ENCODE results near the gene NVL.

The NVL gene

GRCh38 chr1:224199679-224200078 lies 130.3 kb downstream of the NVL start:
- ChIA-PET POLR2A (no interaction called here), CTCF (no interaction called here)
- no peak overlapping the region for H3K4me3 ChIP-seq (ENCODE audit: low read depth, low read length)
- TF ChIP-seq CTCF (IDR thresholded peaks at IDR 0.05; ENCODE audit: insufficient read depth, low read length, missing control alignments): no peak
- no peak for DNase-seq (ENCODE audit: low read depth, low spot score)

- no peak for TF ChIP-seq CTCF (IDR thresholded peaks at IDR 0.05; ENCODE audit: insufficient read depth, low read length, missing control alignments)
- POLR2A ChIA-PET: no interaction called here
- CTCF ChIA-PET: interaction anchor here (1.5 kb wide), 1 partner anchor 30 kb away, joined by 4 read pairs; no protein-coding TSS in a partner anchor
Measured at GRCh38 chr1:224198572-224198971, 131.4 kb downstream of the NVL start.

GRCh38 chr1:224196813-224197600 lies 133.0 kb downstream of the NVL start:
- POLR2A ChIA-PET: no interaction called here
- CTCF ChIA-PET: interaction anchor here (1.5 kb wide), 1 partner anchor 29 kb away, joined by 4 read pairs; no protein-coding TSS in a partner anchor
- TF ChIP-seq CTCF (IDR thresholded peaks at IDR 0.05; ENCODE audit: insufficient read depth, low read length, missing control alignments): no peak

More at GRCh38 chr1:224198572-224198971, 131.4 kb downstream of the NVL start:
- H3K4me3 ChIP-seq (ENCODE audit: low read depth, low read length): no peak overlapping the region
- DNase-seq (ENCODE audit: low read depth, low spot score): no peak

GRCh38 chr1:224193319-224193966 lies 136.5 kb downstream of the NVL start:
- ChIA-PET POLR2A (interaction anchor here (1.7 kb wide), 1 partner anchor 11 kb away, joined by 5 read pairs; no protein-coding TSS in a partner anchor), CTCF (interaction anchor here (0.9 to 2.2 kb wide), 5 partner anchors 10 to 141 kb away, joined by 3 to 6 read pairs (median 3); partner anchors contain the start of gene DEGS1)
- TF ChIP-seq CTCF (IDR thresholded peaks at IDR 0.05; ENCODE audit: insufficient read depth, low read length, missing control alignments): no peak
- no peak overlapping the region for H3K4me3 ChIP-seq (ENCODE audit: low read depth, low read length)
- DNase-seq (ENCODE audit: low read depth, low spot score): no peak

More at GRCh38 chr1:224196813-224197600, 133.0 kb downstream of the NVL start:
- DNase-seq (ENCODE audit: low read depth, low spot score): no peak
- H3K4me3 ChIP-seq (ENCODE audit: low read depth, low read length): no peak overlapping the region

GRCh38 chr1:224192082-224192788 lies 137.7 kb downstream of the NVL start:
- H3K4me3 ChIP-seq (ENCODE audit: low read depth, low read length): no peak overlapping the region
- no peak for DNase-seq (ENCODE audit: low read depth, low spot score)
- no peak for TF ChIP-seq CTCF (IDR thresholded peaks at IDR 0.05; ENCODE audit: insufficient read depth, low read length, missing control alignments)
- CTCF ChIA-PET: interaction anchor here (0.9 to 2.2 kb wide), 4 partner anchors 9 to 142 kb away, joined by 3 to 6 read pairs (median 4); partner anchors contain the start of gene DEGS1
- POLR2A ChIA-PET: interaction anchor here (1.7 kb wide), 1 partner anchor 10 kb away, joined by 5 read pairs; no protein-coding TSS in a partner anchor
